ENCODE measurements around the gene PANK1. TPM values are rescaled to one million over a fixed set of nuclear protein-coding genes. Genes with fewer than 3 reads are reported as not detected.

PANK1 gene
- total RNA-seq, 1 experiment from 2014 or later, result 8.1 TPM

DNA sequence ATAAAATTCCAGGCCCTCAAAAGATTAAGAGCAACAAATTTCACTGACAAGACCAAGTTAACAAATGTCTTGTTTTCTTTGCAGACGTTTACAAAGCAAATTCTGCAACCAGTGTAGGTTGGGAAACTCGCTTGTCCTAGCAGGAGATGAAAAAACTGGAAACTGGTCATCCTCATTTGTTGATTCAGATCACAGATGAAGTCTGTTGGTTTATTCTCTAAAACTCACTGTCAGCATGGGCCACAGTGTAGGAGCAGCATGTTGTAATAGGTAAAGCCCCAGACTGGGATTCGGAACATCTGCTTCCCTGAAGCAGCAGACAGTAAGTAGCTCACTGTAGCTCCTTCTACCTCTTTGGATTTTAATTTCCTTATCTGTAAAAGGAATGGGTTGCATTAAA is 31.5 kb downstream of the PANK1 start:
- ChIA-PET CTCF (no interaction called here), POLR2A (ENCODE audit: unreplicated experiment) (no interaction called here)
- no TSS peak for BruUV-seq (replicated peaks)
- intact Hi-C loops (cut with micrococcal nuclease; ENCODE audit: unreplicated experiment), result no loop called here
- TF ChIP-seq, protein P1, sequence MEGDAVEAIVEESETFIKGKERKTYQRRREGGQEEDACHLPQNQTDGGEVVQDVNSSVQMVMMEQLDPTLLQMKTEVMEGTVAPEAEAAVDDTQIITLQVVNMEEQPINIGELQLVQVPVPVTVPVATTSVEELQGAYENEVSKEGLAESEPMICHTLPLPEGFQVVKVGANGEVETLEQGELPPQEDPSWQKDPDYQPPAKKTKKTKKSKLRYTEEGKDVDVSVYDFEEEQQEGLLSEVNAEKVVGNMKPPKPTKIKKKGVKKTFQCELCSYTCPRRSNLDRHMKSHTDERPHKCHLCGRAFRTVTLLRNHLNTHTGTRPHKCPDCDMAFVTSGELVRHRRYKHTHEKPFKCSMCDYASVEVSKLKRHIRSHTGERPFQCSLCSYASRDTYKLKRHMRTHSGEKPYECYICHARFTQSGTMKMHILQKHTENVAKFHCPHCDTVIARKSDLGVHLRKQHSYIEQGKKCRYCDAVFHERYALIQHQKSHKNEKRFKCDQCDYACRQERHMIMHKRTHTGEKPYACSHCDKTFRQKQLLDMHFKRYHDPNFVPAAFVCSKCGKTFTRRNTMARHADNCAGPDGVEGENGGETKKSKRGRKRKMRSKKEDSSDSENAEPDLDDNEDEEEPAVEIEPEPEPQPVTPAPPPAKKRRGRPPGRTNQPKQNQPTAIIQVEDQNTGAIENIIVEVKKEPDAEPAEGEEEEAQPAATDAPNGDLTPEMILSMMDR (conservative IDR thresholded peaks at IDR 0.05), result no peak
- TF ChIP-seq EZH2 (IDR thresholded peaks at IDR 0.05; ENCODE audit: low read depth), result no peak
- Histone ChIP-seq H3K9me2 (ENCODE audit: insufficient read depth) (no peaks in the 10 kb centered on the region), H3K4me3 (no peak overlapping the region), H3K4me1 (replicated peaks; ENCODE audit: insufficient read depth) (no peaks in the 10 kb centered on the region), H3K4me2 (no peak overlapping the region), H3K9me3 (ENCODE audit: insufficient read depth, low read depth) (no peaks in the 10 kb centered on the region), H3K27ac (no peak overlapping the region), H4K20me1 (ENCODE audit: insufficient read depth) (no peaks in the 10 kb centered on the region), H3K36me3 (ENCODE audit: low read depth) (no peaks in the 10 kb centered on the region), H2AFZ (no peak overlapping the region), H3K27me3 (ENCODE audit: insufficient read depth, low read depth) (no peaks in the 10 kb centered on the region), H3K79me2 (ENCODE audit: low read depth) (no peaks in the 10 kb centered on the region), H3F3A (ENCODE audit: insufficient read depth, low read depth) (no peaks in the 10 kb centered on the region)
- no peak for DNase-seq

- POLR2A ChIA-PET (ENCODE audit: unreplicated experiment), result no interaction called here
Observed at GRCh38 chr10:89611282-89611681, 33.8 kb downstream of the PANK1 start.

GRCh38 chr10:89609833-89610346 is 35.2 kb downstream of the PANK1 start:
- H3K4me2 ChIP-seq, result no peak overlapping the region
- no peaks in the 10 kb centered on the region for H3K4me1 ChIP-seq (replicated peaks; ENCODE audit: insufficient read depth)
- no TSS peak for BruUV-seq (replicated peaks)
- POLR2A ChIA-PET (ENCODE audit: unreplicated experiment), result no interaction called here
- no peaks in the 10 kb centered on the region for H3K9me2 ChIP-seq (ENCODE audit: insufficient read depth)
- TF ChIP-seq EZH2 (IDR thresholded peaks at IDR 0.05; ENCODE audit: low read depth), result no peak
- no peak overlapping the region for H2AFZ ChIP-seq
- intact Hi-C loops (cut with micrococcal nuclease; ENCODE audit: unreplicated experiment), result no loop called here
- CTCF ChIA-PET, result no interaction called here
- no peak overlapping the region for H3K4me3 ChIP-seq
- no peaks in the 10 kb centered on the region for H3K27me3 ChIP-seq (ENCODE audit: insufficient read depth, low read depth)
- H3K79me2 ChIP-seq (ENCODE audit: low read depth), result no peaks in the 10 kb centered on the region
- no peak for DNase-seq
- no peaks in the 10 kb centered on the region for H3F3A ChIP-seq (ENCODE audit: insufficient read depth, low read depth)
- no peak overlapping the region for H3K27ac ChIP-seq
- H3K36me3 ChIP-seq (ENCODE audit: low read depth), result no peaks in the 10 kb centered on the region
- H3K9me3 ChIP-seq (ENCODE audit: insufficient read depth, low read depth), result no peaks in the 10 kb centered on the region
- no peaks in the 10 kb centered on the region for H4K20me1 ChIP-seq (ENCODE audit: insufficient read depth)

More at GRCh38 chr10:89611282-89611681, 33.8 kb downstream of the PANK1 start:
- Histone ChIP-seq H3K9me3 (ENCODE audit: insufficient read depth, low read depth) (no peaks in the 10 kb centered on the region), H3K4me3 (no peak overlapping the region), H3K4me1 (replicated peaks; ENCODE audit: insufficient read depth) (no peaks in the 10 kb centered on the region), H2AFZ (no peak overlapping the region), H3K9me2 (ENCODE audit: insufficient read depth) (no peaks in the 10 kb centered on the region), H3F3A (ENCODE audit: insufficient read depth, low read depth) (no peaks in the 10 kb centered on the region), H3K36me3 (ENCODE audit: low read depth) (no peaks in the 10 kb centered on the region), H3K27me3 (ENCODE audit: insufficient read depth, low read depth) (no peaks in the 10 kb centered on the region), H3K27ac (no peak overlapping the region), H3K79me2 (ENCODE audit: low read depth) (no peaks in the 10 kb centered on the region), H4K20me1 (ENCODE audit: insufficient read depth) (no peaks in the 10 kb centered on the region), H3K4me2 (no peak overlapping the region)
- CTCF ChIA-PET, result no interaction called here
- intact Hi-C loops (cut with micrococcal nuclease; ENCODE audit: unreplicated experiment), result no loop called here
- BruUV-seq (replicated peaks), result no TSS peak
- no peak for TF ChIP-seq EZH2 (IDR thresholded peaks at IDR 0.05; ENCODE audit: low read depth)
- TF ChIP-seq, protein P1 (conservative IDR thresholded peaks at IDR 0.05), result no peak
- no peak for DNase-seq

GRCh38 chr10:89604200-89604599 is 40.8 kb downstream of the PANK1 start:
- H3K27ac ChIP-seq, result no peak overlapping the region
- H3K79me2 ChIP-seq (ENCODE audit: low read depth), result no peaks in the 10 kb centered on the region
- H3K4me3 ChIP-seq, result no peak overlapping the region
- no peaks in the 10 kb centered on the region for H3K4me1 ChIP-seq (replicated peaks; ENCODE audit: insufficient read depth)
- no peak overlapping the region for H2AFZ ChIP-seq
- no peaks in the 10 kb centered on the region for H4K20me1 ChIP-seq (ENCODE audit: insufficient read depth)
- CTCF ChIA-PET, result no interaction called here
- H3F3A ChIP-seq (ENCODE audit: insufficient read depth, low read depth), result no peaks in the 10 kb centered on the region
- POLR2A ChIA-PET (ENCODE audit: unreplicated experiment), result no interaction called here
- no peaks in the 10 kb centered on the region for H3K27me3 ChIP-seq (ENCODE audit: insufficient read depth, low read depth)
- H3K9me3 ChIP-seq (ENCODE audit: insufficient read depth, low read depth), result no peaks in the 10 kb centered on the region
- TF ChIP-seq, protein P1 (conservative IDR thresholded peaks at IDR 0.05), result no peak
- no peak for TF ChIP-seq EZH2 (IDR thresholded peaks at IDR 0.05; ENCODE audit: low read depth)
- no peak overlapping the region for H3K4me2 ChIP-seq
- intact Hi-C loops (cut with micrococcal nuclease; ENCODE audit: unreplicated experiment), result no loop called here
- DNase-seq, result no peak
- H3K36me3 ChIP-seq (ENCODE audit: low read depth), result no peaks in the 10 kb centered on the region
- H3K9me2 ChIP-seq (ENCODE audit: insufficient read depth), result no peaks in the 10 kb centered on the region
- no TSS peak for BruUV-seq (replicated peaks)

All from PC-9 (cell line).